GM18868 (cell line): ENCODE measurements around the gene CACNA1C.

Source experiments
- ATAC-seq: cut with Tn5 transposase; IDR thresholded peaks from one replicate; pipeline ENCODE4 v1.9.1; 2021; ENCODE audit warnings: mild to moderate bottlenecking, moderate library complexity; ENCODE audit not compliant: unreplicated experiment

The CACNA1C gene

GRCh38 chr12:2306735-2307134 is 253.9 kb downstream of the CACNA1C start:
- no peak for ATAC-seq

GRCh38 chr12:2307550-2307949 is 254.8 kb downstream of the CACNA1C start:
- no peak for ATAC-seq

GRCh38 chr12:2309647-2310046 is 256.9 kb downstream of the CACNA1C start:
- ATAC-seq, result no peak

DNA sequence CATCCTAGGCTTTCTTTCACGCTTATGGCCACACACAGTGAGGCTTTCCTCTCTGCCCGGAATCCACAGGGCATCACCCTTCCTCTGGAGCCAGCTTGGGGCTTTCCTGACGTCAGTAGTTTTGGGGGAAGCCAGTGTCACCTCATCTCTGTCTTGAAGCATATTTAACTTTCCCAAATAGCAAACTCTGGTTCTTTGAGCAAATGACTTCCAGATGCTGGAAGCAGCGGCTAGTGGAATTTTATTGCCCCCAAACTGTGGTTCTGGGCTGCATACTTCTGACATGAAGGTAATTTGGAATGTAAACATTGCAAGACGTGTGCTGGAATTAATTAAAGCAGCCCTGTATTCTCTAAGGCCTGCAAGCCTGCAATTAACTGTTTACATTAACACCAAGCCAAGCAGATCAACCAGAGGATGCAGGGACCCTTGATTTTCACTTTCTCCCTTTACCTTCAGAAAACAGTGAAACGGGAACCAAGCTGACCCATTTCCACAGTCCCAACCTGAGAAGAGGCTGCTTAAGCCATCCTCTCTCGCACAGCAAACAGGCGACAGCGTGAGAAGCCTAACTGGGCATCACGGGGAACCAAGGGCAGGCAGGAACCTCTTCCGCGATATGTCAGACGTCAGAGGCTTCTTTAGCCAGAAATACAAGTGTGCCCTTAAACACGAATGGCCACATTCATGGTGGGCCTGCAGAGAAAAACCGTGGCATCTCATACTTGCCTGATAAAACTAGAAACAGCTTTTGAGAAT is 258.4 kb downstream of the CACNA1C start:
- ATAC-seq, result no peak

GRCh38 chr12:2312175-2312574 is 259.4 kb downstream of the CACNA1C start:
- no peak for ATAC-seq

- no peak for ATAC-seq
Observed at GRCh38 chr12:2312770-2313169, 260.0 kb downstream of the CACNA1C start.

DNA sequence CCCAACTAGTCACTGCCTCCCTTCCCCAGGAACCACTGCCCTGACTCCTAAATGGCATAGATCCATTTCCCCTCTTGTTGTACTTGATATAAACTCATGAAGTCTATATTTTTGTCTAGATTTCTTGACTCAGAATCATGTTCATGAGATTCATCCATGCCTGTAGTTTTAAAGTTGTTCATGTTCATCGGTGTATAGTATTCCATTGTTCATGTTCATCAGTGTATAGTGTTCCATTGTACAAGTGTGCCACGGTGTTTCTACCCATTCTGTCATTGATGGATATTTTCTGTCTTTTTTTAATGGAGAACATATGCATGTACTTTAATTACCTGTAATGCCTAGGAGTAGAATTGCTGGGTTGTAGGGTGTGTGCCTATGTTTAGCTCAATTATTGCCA is 261.7 kb downstream of the CACNA1C start:
- ATAC-seq, result no peak

- no peak for ATAC-seq
Observed at GRCh38 chr12:2317772-2318171, 265.0 kb downstream of the CACNA1C start.

GRCh38 chr12:2318286-2318685 is 265.5 kb downstream of the CACNA1C start:
- no peak for ATAC-seq

DNA sequence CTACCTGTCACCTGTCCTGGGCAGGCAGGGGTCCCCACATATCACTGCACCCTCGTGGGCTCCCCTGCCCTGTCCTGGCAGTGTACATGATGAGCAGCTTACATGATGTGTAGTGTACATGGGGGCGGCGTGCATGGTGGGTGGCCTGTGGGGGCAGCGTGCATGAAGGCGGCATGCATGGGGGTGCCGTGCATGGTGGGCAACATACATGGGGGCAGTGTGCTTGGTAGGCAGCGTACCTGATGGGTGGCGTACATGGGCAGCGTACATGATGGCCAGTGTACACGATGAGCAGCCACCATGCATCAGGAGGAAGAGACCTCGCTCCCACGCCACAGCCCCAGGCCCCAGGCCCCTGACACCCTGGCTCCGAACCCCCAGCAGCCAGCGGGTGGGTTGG is 266.3 kb downstream of the CACNA1C start:
- ATAC-seq, result no peak

- no peak for ATAC-seq
Observed at GRCh38 chr12:2319737-2320506, 267.1 kb downstream of the CACNA1C start.

DNA sequence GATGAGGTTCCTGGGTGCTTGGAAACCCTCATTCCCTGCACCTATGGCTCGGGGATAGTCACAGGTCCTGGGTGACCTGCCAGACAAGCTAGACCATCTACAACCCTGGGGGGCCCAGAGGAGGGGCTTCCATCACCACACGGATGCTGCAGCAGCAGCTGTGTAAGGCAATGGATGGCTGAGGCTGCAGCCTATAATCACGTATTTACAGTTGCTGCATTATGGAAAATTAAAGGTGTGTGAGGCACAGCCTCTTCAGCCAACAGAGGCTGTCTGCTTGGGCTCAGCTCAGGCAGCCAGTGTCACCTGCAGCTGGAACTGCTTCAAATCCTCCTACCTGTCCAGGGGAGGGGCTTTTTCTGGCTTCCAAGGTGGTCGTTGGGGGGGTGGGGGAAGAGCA is 268.1 kb downstream of the CACNA1C start:
- no peak for ATAC-seq

- ATAC-seq, result no peak
Observed at GRCh38 chr12:2322554-2323120, 269.9 kb downstream of the CACNA1C start.

DNA sequence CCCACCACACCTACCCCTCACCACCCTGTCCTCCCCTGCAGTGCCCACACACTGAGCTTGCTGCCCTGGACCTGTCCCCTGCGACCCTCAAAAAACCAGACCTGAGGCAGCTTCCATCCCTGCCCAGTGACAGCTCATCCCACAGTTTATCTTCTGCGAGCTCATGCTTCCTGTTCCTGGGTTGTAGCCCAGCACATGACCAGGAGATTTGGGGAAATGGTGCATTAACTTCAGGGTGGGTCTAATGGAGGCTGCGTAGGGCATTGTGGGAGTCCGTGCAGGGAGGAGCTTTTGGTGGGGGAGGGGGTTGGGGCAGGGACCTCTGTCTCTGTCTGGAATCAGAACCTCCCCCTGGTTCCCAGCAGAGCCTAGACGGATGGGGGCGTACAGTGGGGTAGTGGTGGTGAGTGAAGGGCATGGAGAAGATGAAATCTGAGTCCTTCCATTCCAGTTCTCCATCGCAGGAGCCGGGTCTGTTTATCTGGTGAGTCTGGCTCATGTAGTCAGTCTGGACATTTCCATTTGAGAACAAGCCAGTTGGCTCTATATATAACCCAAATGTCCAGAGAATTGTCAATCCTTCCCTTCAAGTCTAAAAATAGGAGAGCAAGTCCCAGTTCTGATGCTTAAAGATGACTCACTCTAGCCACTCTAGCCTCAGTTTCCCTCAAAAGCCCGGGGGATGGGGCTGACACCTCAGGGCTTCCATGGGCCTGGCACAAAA is 270.9 kb downstream of the CACNA1C start:
- no peak for ATAC-seq

- no peak for ATAC-seq
Observed at GRCh38 chr12:2324387-2324786, 271.6 kb downstream of the CACNA1C start.

- ATAC-seq, result no peak
Observed at GRCh38 chr12:2325519-2325918, 272.7 kb downstream of the CACNA1C start.

- ATAC-seq, result no peak
Observed at GRCh38 chr12:2326470-2326869, 273.7 kb downstream of the CACNA1C start.

DNA sequence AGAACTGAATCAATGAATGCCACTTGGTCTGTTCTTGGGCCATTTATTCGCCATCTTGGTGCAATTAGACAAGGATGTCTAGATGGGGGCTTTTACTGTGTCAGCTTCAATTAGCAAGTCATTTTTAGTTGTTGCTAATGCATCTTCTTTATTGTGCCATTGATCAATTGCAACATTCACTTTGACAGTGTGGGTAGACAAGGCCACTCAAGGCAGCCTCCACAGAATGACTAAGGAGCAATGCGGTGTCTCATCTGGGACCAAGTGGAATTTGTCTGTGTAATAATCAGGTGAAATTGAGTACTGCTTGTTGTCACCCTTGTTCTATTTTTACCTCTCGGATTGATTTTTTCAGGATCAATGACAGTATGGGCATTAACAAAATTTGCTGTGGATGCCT is 275.9 kb downstream of the CACNA1C start:
- ATAC-seq, result no peak

GRCh38 chr12:2329661-2330210 is 276.9 kb downstream of the CACNA1C start:
- no peak for ATAC-seq

- ATAC-seq, result no peak
Observed at GRCh38 chr12:2332236-2332635, 279.4 kb downstream of the CACNA1C start.

DNA sequence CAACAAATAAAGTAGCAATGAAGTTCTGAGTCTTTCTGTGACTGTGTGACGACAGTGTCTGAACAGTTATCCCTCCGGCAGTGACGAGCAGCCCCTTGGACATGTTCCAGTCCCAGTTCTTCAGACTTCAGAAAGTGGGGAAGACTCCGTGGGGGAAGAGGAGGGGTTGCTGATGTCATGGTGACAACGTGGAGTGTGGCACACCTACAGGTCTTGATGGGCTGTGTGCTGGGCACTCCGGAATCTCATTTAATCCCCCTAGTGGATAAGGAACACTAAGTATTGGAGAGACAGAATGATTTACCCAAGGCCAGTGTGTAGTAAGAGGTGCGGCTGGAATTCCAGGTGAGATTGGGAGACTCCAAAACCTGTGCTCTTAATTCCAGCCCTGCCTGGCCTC is 280.2 kb downstream of the CACNA1C start:
- ATAC-seq, result no peak
